IMR-90 (cell line): ENCODE results near the gene DDX10. TPM values are rescaled to one million over a fixed set of nuclear protein-coding genes. Genes with fewer than 3 reads are reported as not detected.

Experiments
- ATAC-seq: fragments of 200-7000 bp; cut with Tn5 transposase; 2 replicates; pipeline ENCODE4 v1.9.1; 2020; ENCODE audit warnings: low read depth, mild to moderate bottlenecking, moderate library complexity
- BruUV-seq: library from RNA; stranded (reverse); fragments of 400-500 nt; replicated peaks from 2 replicates; lab custom pipeline; 2021; lab: Mats Ljungman, UMichigan
- CTCF ChIA-PET: fragments of 300-600 bp; formaldehyde crosslinking; extraction: SDS; loops from one replicate; lab custom pipeline; 2021; ENCODE audit warnings: antibody characterized with exemption; lab: Yijun Ruan, JAX
- POLR2A ChIA-PET: fragments of 300-600 bp; sonication (Branson Sonifier 250); formaldehyde crosslinking; loops from one replicate; lab custom pipeline; 2022; ENCODE audit warnings: antibody characterized with exemption; ENCODE audit not compliant: unreplicated experiment; lab: Charles Lee
- DNase-seq: peaks from one replicate; pipeline ENCODE4 v3.0.0; 2013
- H2AFZ ChIP-seq: replicated peaks from 2 replicates; pipeline ENCODE3; 2013; ENCODE audit warnings: low read length, mild to moderate bottlenecking; ENCODE audit not compliant: poor library complexity
- H2AK5ac ChIP-seq: 2 replicates; pipeline ENCODE4 v1.6.1; 2013; ENCODE audit warnings: low read depth, low read length, inconsistent platforms
- H2AK9ac ChIP-seq: replicated peaks from 2 replicates; pipeline ENCODE3; 2013; ENCODE audit warnings: mild to moderate bottlenecking, low read depth, low read length, moderate library complexity; ENCODE audit not compliant: poor library complexity
- H2BK120ac ChIP-seq: 2 replicates; pipeline ENCODE4 v1.6.1; 2013; ENCODE audit warnings: low read depth, low read length, inconsistent platforms
- H2BK15ac ChIP-seq: 3 replicates; pipeline ENCODE4 v1.6.1; 2013; ENCODE audit warnings: low read depth, low read length, inconsistent platforms
- H2BK20ac ChIP-seq: 2 replicates; pipeline ENCODE4 v1.6.1; 2013; ENCODE audit warnings: low read depth, mild to moderate bottlenecking, inconsistent platforms, low read length, moderate library complexity
- H2BK5ac ChIP-seq: 2 replicates; pipeline ENCODE4 v1.6.1; 2013; ENCODE audit warnings: mild to moderate bottlenecking, low read depth, low read length, inconsistent platforms; ENCODE audit not compliant: poor library complexity, severe bottlenecking
- H3K14ac ChIP-seq: replicated peaks from 2 replicates; pipeline ENCODE4 v1.6.1; 2013; ENCODE audit warnings: low read depth, low read length, inconsistent platforms
- H3K18ac ChIP-seq: 2 replicates; pipeline ENCODE4 v1.6.1; 2013; ENCODE audit warnings: low read depth, low read length, control low read depth
- H3K23ac ChIP-seq: 2 replicates; pipeline ENCODE4 v1.6.1; 2013; ENCODE audit warnings: low read depth, low read length, inconsistent platforms
- H3K27ac ChIP-seq: 2 replicates; pipeline ENCODE4 v1.5.1; 2013; ENCODE audit warnings: mild to moderate bottlenecking, control low read depth, low read length; ENCODE audit not compliant: insufficient read depth
- H3K27me3 ChIP-seq: 2 replicates; pipeline ENCODE4 v1.6.1; 2013; ENCODE audit warnings: low read length; ENCODE audit not compliant: control insufficient read depth, insufficient read depth
- H3K36me3 ChIP-seq: 2 replicates; pipeline ENCODE4 v1.6.1; 2013; ENCODE audit warnings: low read length, mixed read lengths; ENCODE audit not compliant: control insufficient read depth, insufficient read depth
- H3K4ac ChIP-seq: 2 replicates; pipeline ENCODE4 v1.6.1; 2013; ENCODE audit warnings: low read depth, low read length, inconsistent platforms
- H3K4me1 ChIP-seq: 2 replicates; pipeline ENCODE4 v1.6.1; 2013; ENCODE audit warnings: low read length, mixed read lengths; ENCODE audit not compliant: control insufficient read depth, insufficient read depth
- H3K4me2 ChIP-seq: 2 replicates; pipeline ENCODE4 v1.6.1; 2013; ENCODE audit warnings: low read depth, mild to moderate bottlenecking, control low read depth, low read length, moderate library complexity
- H3K4me3 ChIP-seq: 2 replicates; pipeline ENCODE4 v1.5.1; 2013; ENCODE audit warnings: low read depth, mild to moderate bottlenecking, control low read depth, low read length, moderate library complexity; ENCODE audit not compliant: insufficient read depth
- H3K56ac ChIP-seq: 2 replicates; pipeline ENCODE4 v1.6.1; 2013; ENCODE audit warnings: low read length, inconsistent platforms; ENCODE audit not compliant: insufficient read depth; ENCODE audit errors: extremely low read depth
- H3K79me1 ChIP-seq, 2 experiments: 2 replicates each; pipeline ENCODE4 v1.6.1; 2013; ENCODE audit warnings: low read length in 2 of 2, inconsistent platforms in 1 of 2, low read depth in 1 of 2
- H3K9ac ChIP-seq: 2 replicates; pipeline ENCODE4 v1.6.1; 2013; ENCODE audit warnings: low read depth, low read length, control low read depth
- H3K9me1 ChIP-seq: 2 replicates; pipeline ENCODE4 v1.6.1; 2013; ENCODE audit warnings: low read length, inconsistent platforms; ENCODE audit not compliant: insufficient read depth
- H3K9me3 ChIP-seq: 2 replicates; pipeline ENCODE4 v1.6.1; 2013; ENCODE audit warnings: low read length; ENCODE audit not compliant: control insufficient read depth, insufficient read depth
- H4K20me1 ChIP-seq: 2 replicates; pipeline ENCODE4 v1.6.1; 2013; ENCODE audit warnings: low read length, inconsistent platforms; ENCODE audit not compliant: insufficient read depth
- H4K5ac ChIP-seq: 2 replicates; pipeline ENCODE4 v1.6.1; 2013; ENCODE audit warnings: mild to moderate bottlenecking, low read depth, low read length, control low read depth
- H4K8ac ChIP-seq, 2 experiments: 2 replicates each; pipeline ENCODE4 v1.6.1; 2013; ENCODE audit warnings: low read depth in 2 of 2, low read length in 2 of 2, control low read depth in 1 of 2, inconsistent platforms in 1 of 2
- H4K91ac ChIP-seq: 2 replicates; pipeline ENCODE4 v1.6.1; 2013; ENCODE audit warnings: low read depth, low read length, inconsistent platforms; ENCODE audit not compliant: insufficient read depth
- ELK1 ChIP-seq: fragments of 150-350 bp; IDR thresholded peaks from 2 replicates; pipeline ENCODE4 v1.6.1; 2016; ENCODE audit warnings: low read depth, mild to moderate bottlenecking, low read length, moderate library complexity, borderline replicate concordance
- FOS ChIP-seq: fragments of 150-350 bp; IDR thresholded peaks from 2 replicates; pipeline ENCODE4 v1.6.1; 2016; ENCODE audit warnings: low read depth, low read length
- WGBS, 2 experiments: methylation state at CpG; one replicate each; pipeline versions ENCODE4 v1.1.5 to v1.1.7; 2013; ENCODE audit warnings: missing lambda C conversion rate in 2 of 2; ENCODE audit not compliant: insufficient read length in 1 of 2; ENCODE audit errors: extremely low coverage in 2 of 2; 5-methylcytosine and 5-hydroxymethylcytosine counted together
- dilution Hi-C: fragments of 300-500 bp; cut with HindIII; formaldehyde crosslinking; loops from one replicate; pipeline ENCODE4 v1.14.3; 2018; ENCODE audit warnings: low sequenced_read_pairs; ENCODE audit not compliant: unreplicated experiment
- in situ Hi-C: fragments of 300-500 bp; cut with MboI; formaldehyde crosslinking; loops from 3 replicates; pipeline ENCODE4 v1.14.3; 2019; ENCODE audit warnings: low sequenced_read_pairs, inconsistent platforms, mixed read lengths
- intact Hi-C: fragments of 100-400 bp; cut with micrococcal nuclease; formaldehyde crosslinking; loops from 2 replicates; pipeline ENCODE4 v1.10.0; 2022
- polyA plus RNA-seq, 3 experiments: library from polyadenylated mRNA; depleted of rRNA; stranded (reverse); fragments of >200 nt; gene quantifications; 2 replicates each; pipeline ENCODE4 v1.2.3, GENCODE V29; 2012; ENCODE audit warnings: low replicate concordance in 1 of 3
- total RNA-seq: library from RNA; depleted of rRNA; stranded (reverse); fragments of >200 nt; gene quantifications from 2 replicates; pipeline ENCODE4 v1.2.3, GENCODE V29; 2012

DDX10 gene
- total and polyA plus RNA-seq, 2 of the 4 experiments (the other 2 are of a cell fraction), result 20.0 to 31.9 TPM

GRCh38 chr11:108958368-108959104 lies 293.7 kb downstream of the DDX10 start:
- ChIA-PET POLR2A (interaction anchor here (0.6 kb wide), 1 partner anchor 837 kb away, joined by 3 read pairs; no protein-coding TSS in a partner anchor), CTCF (interaction anchor here (0.8 kb wide), 1 partner anchor 12 kb away, joined by 3 read pairs; no protein-coding TSS in a partner anchor)
- H3K4me2 ChIP-seq, result peak overlapping the region; percentile 61
- H2AK5ac ChIP-seq, result no peak overlapping the region
- no peaks in the 10 kb centered on the region for H3K27me3 ChIP-seq
- H4K8ac ChIP-seq, result peak overlapping the region in 1 of 2 experiments; percentile 14; a peak in 1 of 4 replicates
- H2BK5ac ChIP-seq, result peak overlapping the region; percentile 25
- no peak overlapping the region for H3K23ac ChIP-seq
- H4K91ac ChIP-seq, result no peak overlapping the region
- BruUV-seq, result no TSS peak
- H4K5ac ChIP-seq, result peak overlapping the region; percentile 23; the same call in 1 of the 2 replicates
- no peak overlapping the region for H3K4me3 ChIP-seq
- no peak overlapping the region for H3K9ac ChIP-seq
- DNase-seq (peak; percentile 82), ATAC-seq (peak; percentile 88)
- peaks cover 8% of the 10 kb centered on the region for H3K9me1 ChIP-seq
- in situ Hi-C loops (no loop called here), dilution Hi-C loops (no loop called here), intact Hi-C loops (no loop called here)
- no peaks in the 10 kb centered on the region for H3K9me3 ChIP-seq
- TF ChIP-seq FOS (peak; percentile 40; the same call in 1 of the 2 replicates), ELK1 (no peak)
- peak overlapping the region; percentile 40; the same call in 1 of the 2 replicates for H2BK20ac ChIP-seq
- no peak overlapping the region; the same call in 2 of the 3 replicates for H2BK15ac ChIP-seq
- H2AFZ ChIP-seq, result no peak overlapping the region
- H2BK120ac ChIP-seq, result peak overlapping the region; percentile 66
- no peaks in the 10 kb centered on the region for H3K36me3 ChIP-seq
- 77% methylated on average over 3 of the region's 7 CpGs; no CpG with 5 or more reads in 1 of the 2 experiments for WGBS, 2 experiments
- peak overlapping the region; percentile 30 for H3K4ac ChIP-seq
- H3K4me1 ChIP-seq, result peaks cover 6% of the 10 kb centered on the region
- H3K18ac ChIP-seq, result peak overlapping the region; percentile 40; the same call in 1 of the 2 replicates
- H3K56ac ChIP-seq, result no peak overlapping the region; the same call in 1 of the 2 replicates
- no peaks in the 10 kb centered on the region for H4K20me1 ChIP-seq
- H2AK9ac ChIP-seq, result no peak overlapping the region
- no peaks in the 10 kb centered on the region for H3K79me1 ChIP-seq
- H3K27ac ChIP-seq, result peak overlapping the region; percentile 54; the same call in 1 of the 2 replicates
- no peak overlapping the region for H3K14ac ChIP-seq
